OCI-LY7 (cell line): ENCODE results near the gene SPATA33. TPM values are rescaled to one million over a fixed set of nuclear protein-coding genes. Genes with fewer than 3 reads are reported as not detected.

Experiments
- BruUV-seq: library from RNA; stranded (reverse); fragments of 400-500 nt; replicated peaks from 2 replicates; lab custom pipeline; 2021; lab: Mats Ljungman, UMichigan
- CTCF ChIA-PET: fragments of 300-600 bp; sonication (Branson Sonifier 250); formaldehyde crosslinking; loops from one replicate; lab custom pipeline; 2022; ENCODE audit warnings: antibody characterized with exemption; ENCODE audit not compliant: unreplicated experiment; lab: Charles Lee
- POLR2A ChIA-PET: fragments of 300-600 bp; sonication (Branson Sonifier 250); formaldehyde crosslinking; loops from one replicate; lab custom pipeline; 2022; ENCODE audit warnings: antibody characterized with exemption; lab: Charles Lee
- DNase-seq: peaks from one replicate; pipeline ENCODE4 v3.0.0-alpha.2; 2015; ENCODE audit warnings: low spot score
- H2AFZ ChIP-seq: fragments of 200-600 bp; sonication (generic), shearing (Covaris generic); 2 replicates; pipeline ENCODE4 v1.6.1; 2014; ENCODE audit warnings: mild to moderate bottlenecking, antibody characterized with exemption, low read length, moderate library complexity
- H3K27ac ChIP-seq: fragments of 200-600 bp; sonication (generic); 2 replicates; pipeline ENCODE4 v1.5.1; 2014; ENCODE audit warnings: mixed run types, low read depth, mild to moderate bottlenecking, moderate library complexity, low read length, inconsistent platforms; ENCODE audit not compliant: poor library complexity, severe bottlenecking
- H3K36me3 ChIP-seq: fragments of 200-600 bp; sonication (generic); 2 replicates; pipeline ENCODE4 v1.6.1; 2014; ENCODE audit warnings: mild to moderate bottlenecking, antibody characterized with exemption, low read length, moderate library complexity, mixed read lengths; ENCODE audit not compliant: insufficient read depth
- H3K4me1 ChIP-seq: fragments of 200-600 bp; sonication (generic); 2 replicates; pipeline ENCODE4 v1.5.1; 2014; ENCODE audit warnings: mild to moderate bottlenecking, low read length; ENCODE audit not compliant: insufficient read depth, poor library complexity, severe bottlenecking
- H3K4me2 ChIP-seq: fragments of 200-600 bp; sonication (generic); 2 replicates; pipeline ENCODE4 v1.6.1; 2014; ENCODE audit warnings: mild to moderate bottlenecking, low read length
- H3K4me3 ChIP-seq: fragments of 200-600 bp; sonication (generic); 2 replicates; pipeline ENCODE4 v1.5.1; 2014; ENCODE audit warnings: mild to moderate bottlenecking, low read depth, low read length; ENCODE audit not compliant: poor library complexity, severe bottlenecking
- H3K79me2 ChIP-seq: fragments of 200-600 bp; sonication (generic); 2 replicates; pipeline ENCODE4 v1.6.1; 2016; ENCODE audit warnings: low read depth, mild to moderate bottlenecking, low read length, moderate library complexity, mixed read lengths; ENCODE audit not compliant: insufficient read depth
- H3K9me2 ChIP-seq: fragments of 200-600 bp; sonication (generic); 2 replicates; pipeline ENCODE4 v1.6.1; 2016; ENCODE audit warnings: mild to moderate bottlenecking, low read length, mixed read lengths; ENCODE audit not compliant: insufficient read depth
- H3K9me3 ChIP-seq: fragments of 200-600 bp; sonication (generic); 2 replicates; pipeline ENCODE4 v1.6.1; 2014; ENCODE audit warnings: mild to moderate bottlenecking, mixed run types, low read length, mixed read lengths
- H4K20me1 ChIP-seq: fragments of 200-600 bp; sonication (generic); 2 replicates; pipeline ENCODE4 v1.6.1; 2014; ENCODE audit warnings: mild to moderate bottlenecking, antibody characterized with exemption, low read length, moderate library complexity, mixed read lengths; ENCODE audit not compliant: insufficient read depth
- CTCF ChIP-seq: fragments of 200-600 bp; sonication (generic); conservative IDR thresholded peaks from 2 replicates; pipeline ENCODE4 v1.5.1; 2014; ENCODE audit warnings: mild to moderate bottlenecking, antibody characterized with exemption, low read length, moderate library complexity, mixed read lengths
- EZH2phosphoT487 ChIP-seq: fragments of 200-600 bp; sonication (generic); IDR thresholded peaks from 2 replicates; pipeline ENCODE4 v1.6.1; 2018; ENCODE audit warnings: low read depth, borderline replicate concordance, mild to moderate bottlenecking, mixed run types, antibody characterized with exemption, low read length, moderate library complexity, mixed read lengths
- intact Hi-C: fragments of 100-400 bp; cut with micrococcal nuclease; formaldehyde crosslinking; loops from one replicate; pipeline ENCODE4 v1.10.0; 2022; ENCODE audit not compliant: unreplicated experiment
- total RNA-seq, 2 experiments: library from RNA; depleted of rRNA in 1 of 2; stranded (reverse); fragments of >200 nt in 1 of 2; shearing (Covaris generic) in 1 of 2; gene quantifications; 2 replicates each; pipeline ENCODE4 v1.2.3, GENCODE V29; 2014 to 2022

Gene SPATA33
- total RNA-seq, 2 experiments from 2014 or later = 9.4 to 17.3 TPM

- no peaks in the 10 kb centered on the region for H3K36me3 ChIP-seq
- no peak overlapping the region for H3K4me3 ChIP-seq
- H3K4me1 ChIP-seq = no peaks in the 10 kb centered on the region
- H3K4me2 ChIP-seq = no peak overlapping the region
- H3K9me3 ChIP-seq = no peaks in the 10 kb centered on the region
- ChIA-PET CTCF (no interaction called here), POLR2A (no interaction called here)
- no peak overlapping the region for H2AFZ ChIP-seq
- no peak for TF ChIP-seq CTCF
- no peak for TF ChIP-seq EZH2phosphoT487
- H3K9me2 ChIP-seq = no peaks in the 10 kb centered on the region
- H3K79me2 ChIP-seq = no peaks in the 10 kb centered on the region
- no peak for DNase-seq
- intact Hi-C loops = no loop called here
- no peak overlapping the region for H3K27ac ChIP-seq
- H4K20me1 ChIP-seq = no peaks in the 10 kb centered on the region
- BruUV-seq = no TSS peak
These were observed 43.6 kb upstream of the SPATA33 start for GRCh38 chr16:89613954-89614459.

GRCh38 chr16:89615176-89615575, 42.5 kb upstream of the SPATA33 start:
- Histone ChIP-seq H3K4me3 (no peak overlapping the region), H3K27ac (no peak overlapping the region), H3K9me3 (no peaks in the 10 kb centered on the region), H2AFZ (no peak overlapping the region), H4K20me1 (no peaks in the 10 kb centered on the region), H3K36me3 (no peaks in the 10 kb centered on the region), H3K79me2 (no peaks in the 10 kb centered on the region), H3K9me2 (no peaks in the 10 kb centered on the region), H3K4me2 (no peak overlapping the region), H3K4me1 (no peaks in the 10 kb centered on the region)
- intact Hi-C loops = no loop called here
- TF ChIP-seq CTCF = no peak
- TF ChIP-seq EZH2phosphoT487 = no peak
- POLR2A ChIA-PET = no interaction called here
- BruUV-seq = no TSS peak
- DNase-seq = no peak
- CTCF ChIA-PET = interaction anchor here (0.6 kb wide), 1 partner anchor 422 kb away, joined by 3 read pairs; no protein-coding TSS in a partner anchor

GRCh38 chr16:89615596-89616090, 42.0 kb upstream of the SPATA33 start:
- H3K4me2 ChIP-seq = no peak overlapping the region
- no peak for DNase-seq
- POLR2A ChIA-PET = no interaction called here

More at GRCh38 chr16:89615596-89616090, 42.0 kb upstream of the SPATA33 start:
- Histone ChIP-seq H3K9me2 (no peaks in the 10 kb centered on the region), H4K20me1 (no peaks in the 10 kb centered on the region), H3K9me3 (no peaks in the 10 kb centered on the region), H3K36me3 (no peaks in the 10 kb centered on the region), H3K27ac (no peak overlapping the region), H3K79me2 (no peaks in the 10 kb centered on the region), H3K4me3 (no peak overlapping the region), H2AFZ (no peak overlapping the region), H3K4me1 (no peaks in the 10 kb centered on the region)
- intact Hi-C loops = no loop called here
- CTCF ChIA-PET = interaction anchor here (0.6 kb wide), 1 partner anchor 422 kb away, joined by 3 read pairs; no protein-coding TSS in a partner anchor
- TF ChIP-seq CTCF (peak; percentile 71), EZH2phosphoT487 (no peak)
- BruUV-seq = no TSS peak
